DLD1 (cell line): Measurements from ENCODE around the gene SLC17A8.
"Not testable (repeated sequence)": the region's sequence is repeated elsewhere in the genome, so short reads cannot be mapped to it uniquely, and the experiment has no call there.

ENCODE experiments used
- in situ Hi-C: cut with HindIII; loops from 2 replicates; pipeline ENCODE4 v1.10.0; 2017; ENCODE audit warnings: low sequenced_read_pairs

SLC17A8 gene

GRCh38 chr12:100422646-100423045 lies 65.8 kb downstream of the SLC17A8 start:
- in situ Hi-C loops = no loop called here

GRCh38 chr12:100426145-100426544 lies 69.3 kb downstream of the SLC17A8 start:
- in situ Hi-C loops = no loop called here

DNA sequence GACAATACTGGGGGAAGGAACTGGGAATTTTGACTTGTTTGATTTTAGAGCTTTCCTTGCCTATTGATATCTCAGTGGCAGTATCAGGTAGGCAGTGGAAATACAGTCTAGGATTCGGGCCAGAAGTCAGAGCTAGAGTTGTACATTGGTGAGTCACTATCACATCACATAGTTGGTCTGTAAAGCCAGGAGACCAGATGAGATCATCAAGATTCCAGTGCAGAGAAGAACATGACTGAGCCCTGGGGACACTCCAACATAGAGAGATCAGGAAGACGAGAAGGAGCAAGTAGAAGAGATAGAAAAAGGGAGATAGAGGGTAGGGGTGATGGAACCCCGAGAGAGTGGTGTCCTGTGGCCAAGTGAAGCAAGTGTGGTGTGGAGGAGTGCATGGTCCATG lies 70.2 kb downstream of the SLC17A8 start:
- in situ Hi-C loops = no loop called here

- in situ Hi-C loops = not testable (repeated sequence)
Measured at GRCh38 chr12:100430251-100430650, 73.4 kb downstream of the SLC17A8 start.

DNA sequence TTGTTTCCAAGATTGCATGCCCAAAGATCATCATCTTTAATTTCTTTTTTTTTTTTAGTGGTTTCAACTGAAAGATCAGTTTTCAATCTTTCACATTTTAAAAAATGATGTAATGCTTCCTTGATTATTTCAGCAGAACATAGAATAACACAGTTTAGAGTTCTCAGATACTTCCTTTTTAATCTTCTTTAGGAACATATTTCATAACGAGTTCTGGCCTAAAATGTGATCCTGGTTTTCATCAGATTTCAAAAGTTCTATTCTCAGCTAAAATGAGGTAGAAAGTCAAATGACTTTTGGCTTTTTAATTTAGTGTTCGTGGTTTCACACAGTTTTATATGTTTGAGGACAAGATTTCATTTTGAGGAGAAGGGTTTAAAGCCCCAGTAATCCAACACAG lies 76.8 kb downstream of the SLC17A8 start:
- in situ Hi-C loops = no loop called here

DNA sequence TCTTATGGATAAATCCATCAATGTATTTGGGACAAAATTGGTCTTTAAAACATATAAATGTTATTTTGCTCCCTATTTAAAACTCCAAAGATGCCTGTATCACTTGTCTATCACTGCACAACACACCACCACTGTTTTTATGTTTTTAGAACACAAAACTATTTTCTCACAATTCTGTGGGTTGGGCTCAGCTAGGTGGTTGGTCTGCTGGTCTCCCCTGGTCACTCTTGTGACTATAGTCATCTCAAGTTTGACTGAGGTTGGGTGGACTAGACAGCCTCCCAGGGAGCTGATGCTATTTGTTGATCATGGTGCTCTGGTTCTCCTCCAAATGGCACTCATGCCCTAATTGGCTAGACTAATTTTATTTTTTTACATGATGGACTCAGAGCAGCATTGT lies 77.3 kb downstream of the SLC17A8 start:
- in situ Hi-C loops = no loop called here

- in situ Hi-C loops = no loop called here
Measured at GRCh38 chr12:100435957-100436356, 79.1 kb downstream of the SLC17A8 start.

- in situ Hi-C loops = no loop called here
Measured at GRCh38 chr12:100437038-100437841, 80.4 kb downstream of the SLC17A8 start.

- in situ Hi-C loops = no loop called here
Measured at GRCh38 chr12:100439797-100440196, 82.9 kb downstream of the SLC17A8 start.

DNA sequence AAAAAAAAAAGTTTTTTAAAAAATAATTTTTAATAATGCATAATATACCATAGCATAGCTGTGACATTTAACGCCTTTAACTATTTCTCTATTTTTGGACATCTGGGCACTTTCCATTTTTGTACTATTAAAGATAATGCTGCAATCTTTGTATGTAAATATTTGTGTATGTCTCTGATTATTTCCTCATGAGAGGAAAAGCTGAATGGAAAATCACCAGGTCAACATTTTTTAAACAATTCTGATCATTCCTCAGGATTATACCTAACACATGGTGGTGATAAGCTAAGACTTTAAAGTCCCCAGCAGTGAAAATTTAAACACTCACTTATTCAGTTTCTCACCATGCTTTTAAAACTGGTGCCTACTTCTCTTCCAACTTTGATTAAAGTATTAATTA lies 85.5 kb downstream of the SLC17A8 start:
- in situ Hi-C loops = no loop called here

- in situ Hi-C loops = no loop called here
Measured at GRCh38 chr12:100443434-100443833, 86.6 kb downstream of the SLC17A8 start.

GRCh38 chr12:100445081-100445481 lies 88.2 kb downstream of the SLC17A8 start:
- in situ Hi-C loops = no loop called here

- in situ Hi-C loops = no loop called here
Measured at GRCh38 chr12:100447381-100447780, 90.5 kb downstream of the SLC17A8 start.

DNA sequence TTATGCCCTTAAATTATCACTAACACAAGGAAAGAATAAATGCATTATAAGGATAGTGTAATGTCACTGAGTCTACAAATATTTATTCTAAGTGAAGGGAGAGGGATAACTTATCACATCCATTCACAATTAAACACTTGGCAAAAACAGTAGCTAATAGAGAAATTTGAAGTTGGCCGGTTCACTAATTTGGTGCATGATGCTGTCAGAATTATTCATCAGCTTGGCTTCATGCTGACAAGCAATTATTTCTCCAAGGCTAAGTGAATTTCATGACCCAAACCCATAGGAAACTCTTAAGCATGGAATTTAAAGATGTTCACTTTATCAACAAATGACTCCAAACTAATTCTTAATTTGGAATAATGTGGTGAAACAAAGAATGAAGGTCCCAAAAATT lies 91.8 kb downstream of the SLC17A8 start:
- in situ Hi-C loops = no loop called here

- in situ Hi-C loops = no loop called here
Measured at GRCh38 chr12:100450735-100451134, 93.9 kb downstream of the SLC17A8 start.

DNA sequence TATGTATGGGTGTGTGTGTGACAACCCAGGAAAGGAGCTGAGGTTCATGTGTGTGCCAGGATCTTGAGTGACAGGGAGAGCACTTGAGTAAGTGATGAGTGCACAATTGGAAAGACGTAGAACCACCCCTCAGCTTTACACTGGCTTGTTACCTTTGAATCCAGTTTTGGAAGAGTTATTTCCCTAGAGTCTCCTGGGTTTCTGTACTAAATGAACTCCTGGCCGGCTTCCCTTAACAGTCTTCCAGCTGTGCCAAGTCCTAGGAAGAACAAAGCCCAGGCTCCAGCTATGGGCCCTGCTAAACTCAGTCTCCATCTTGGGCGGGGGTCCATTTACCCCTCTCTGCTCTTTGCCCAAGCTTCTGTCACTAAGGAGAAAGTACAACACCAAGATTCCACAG lies 97.1 kb downstream of the SLC17A8 start:
- in situ Hi-C loops = no loop called here

DNA sequence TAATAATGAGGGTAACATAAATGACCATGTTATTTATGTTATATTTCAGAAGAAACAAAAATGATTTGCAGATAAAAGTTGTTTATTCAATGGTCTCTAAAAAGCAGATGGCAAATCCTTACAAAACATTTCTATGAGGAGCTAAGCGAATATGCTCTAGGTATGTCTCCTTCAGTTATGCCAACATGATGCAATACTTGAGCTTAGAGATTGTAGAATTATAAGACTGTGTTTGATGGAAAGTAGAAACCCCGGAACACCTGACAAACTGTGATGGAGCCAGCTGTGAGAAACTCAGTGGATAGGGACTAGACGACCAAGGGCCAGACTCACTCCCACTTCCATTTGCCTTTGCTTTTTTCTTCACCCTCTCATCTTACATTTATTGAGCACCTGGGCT lies 99.0 kb downstream of the SLC17A8 start:
- in situ Hi-C loops = no loop called here

DNA sequence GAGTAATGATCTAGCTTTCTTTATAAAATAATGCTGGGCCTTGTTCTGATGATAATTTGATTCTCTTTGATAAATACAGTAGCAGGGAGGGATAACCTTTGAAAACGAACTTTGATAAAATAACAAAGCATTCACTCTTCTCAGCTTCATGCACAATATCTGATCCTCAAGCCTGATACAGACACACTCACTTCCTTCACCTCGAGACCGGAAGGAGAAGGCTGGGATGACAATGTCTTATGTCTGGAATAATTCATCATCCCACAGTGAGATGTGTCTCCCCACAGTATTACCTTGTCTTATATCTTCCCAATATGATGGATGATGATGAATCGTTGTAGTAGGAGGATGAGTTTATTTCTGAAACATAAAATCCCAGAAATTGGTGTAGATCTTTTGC lies 101.3 kb downstream of the SLC17A8 start:
- in situ Hi-C loops = no loop called here

DNA sequence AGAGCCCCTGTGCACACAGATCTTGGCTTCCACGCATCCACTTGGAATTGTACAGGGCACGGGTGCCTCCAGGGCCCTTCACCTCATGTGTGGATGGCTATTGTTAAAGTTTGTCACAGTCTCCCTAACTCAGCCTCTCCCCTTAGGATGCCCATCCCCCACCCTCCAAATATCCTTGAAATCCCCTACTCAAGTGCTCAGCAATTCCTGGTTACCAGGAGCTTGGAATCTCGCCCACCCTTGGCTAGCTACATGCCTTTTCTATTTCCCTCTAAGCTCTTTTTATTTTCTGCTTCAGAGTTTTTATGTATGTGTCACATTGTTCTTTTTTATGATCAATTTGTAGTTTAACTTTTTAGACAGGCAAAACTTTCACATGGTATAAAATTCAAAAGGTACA lies 103.8 kb downstream of the SLC17A8 start:
- in situ Hi-C loops = no loop called here

GRCh38 chr12:100461330-100461973 lies 104.6 kb downstream of the SLC17A8 start:
- in situ Hi-C loops = no loop called here

- in situ Hi-C loops = no loop called here
Measured at GRCh38 chr12:100463661-100464060, 106.8 kb downstream of the SLC17A8 start.

DNA sequence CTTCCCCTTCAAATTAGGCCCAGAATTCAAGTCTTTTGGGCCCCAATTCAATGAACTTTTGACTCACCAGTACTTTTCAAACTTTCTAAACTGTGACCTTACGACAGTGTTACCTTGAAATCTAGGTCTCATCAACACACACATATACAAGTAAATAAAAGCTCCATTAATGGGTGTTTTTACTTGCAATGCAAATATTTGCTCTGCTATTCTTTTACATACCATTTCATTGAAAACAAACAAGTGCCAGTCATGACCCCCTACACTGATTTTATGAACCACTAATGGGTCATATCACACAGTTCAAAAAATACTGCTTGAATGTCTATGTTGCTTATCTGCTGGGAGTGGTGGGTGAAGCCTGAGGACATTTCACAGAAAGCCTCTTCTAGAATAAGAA lies 107.7 kb downstream of the SLC17A8 start:
- in situ Hi-C loops = no loop called here

DNA sequence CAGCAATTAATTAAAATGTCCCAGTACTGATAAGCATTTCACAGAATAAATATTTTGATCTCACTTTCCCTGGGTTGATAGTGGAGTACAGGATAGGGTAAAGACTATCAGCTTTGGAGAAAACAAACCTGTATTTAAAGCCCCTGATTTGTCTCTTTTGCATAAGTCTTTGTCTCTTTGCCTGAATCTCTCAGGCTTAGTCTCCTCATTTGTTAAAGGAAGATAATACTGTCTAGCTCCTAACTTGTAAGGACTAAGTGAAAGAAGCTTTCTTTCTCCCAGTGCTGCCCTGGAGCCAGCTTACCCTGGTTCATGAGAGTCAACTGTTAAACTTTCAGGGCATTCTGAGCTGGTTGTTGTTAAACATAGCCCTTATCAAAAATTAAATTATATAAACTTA lies 111.3 kb downstream of the SLC17A8 start:
- in situ Hi-C loops = no loop called here
